Middle frontal gyrus (tissue), 1 donor: ENCODE data around the gene ABCB9.
A peak's percentile ranks its signal among the peaks of the same experiment; 100 is the strongest.

Experiments
- DNase-seq: peaks from one replicate; pipeline ENCODE4 v3.0.0-alpha.2; 2015; ENCODE audit warnings: low spot score; ENCODE audit errors: extremely low spot score

ABCB9 gene

DNA sequence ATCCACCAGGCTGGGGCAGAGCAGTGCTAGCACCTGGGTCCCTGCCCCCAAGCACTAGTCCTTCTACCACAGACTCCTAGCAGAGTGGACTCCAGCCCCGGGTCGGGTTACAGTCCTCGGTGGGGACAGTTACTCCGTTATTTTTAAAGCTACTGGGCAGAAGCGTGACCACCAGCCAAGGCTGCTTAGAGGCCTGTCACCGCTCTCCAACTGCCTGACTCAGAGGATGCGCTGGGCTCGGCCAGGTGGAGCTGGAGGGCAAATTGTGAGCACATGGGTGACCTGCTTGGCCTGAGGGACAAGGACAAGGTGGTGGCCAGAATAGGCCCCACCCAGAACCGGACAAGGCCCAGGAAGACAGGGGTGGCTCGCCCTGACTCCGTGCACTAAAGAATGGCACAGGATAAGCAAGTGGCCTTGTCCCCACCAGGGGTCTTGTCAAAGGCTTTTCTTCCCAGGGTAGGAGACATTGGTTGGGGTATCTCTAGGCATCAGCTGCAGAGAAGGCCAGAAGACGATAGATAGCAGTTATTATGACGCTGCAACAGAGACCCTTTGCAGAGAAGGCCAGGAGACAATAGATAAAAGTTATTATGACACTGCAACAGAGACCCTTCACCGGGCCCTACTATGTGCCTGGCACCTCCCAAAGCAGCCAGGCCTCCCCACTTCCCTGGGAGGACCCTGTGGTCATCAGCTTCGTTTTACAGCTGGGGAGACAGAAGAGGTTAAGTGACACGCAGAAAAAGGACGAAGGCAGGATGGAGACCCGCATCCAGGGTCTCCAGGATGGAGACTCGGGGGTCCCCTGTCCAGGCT is 1.6 kb downstream of the ABCB9 start:
- no peak for DNase-seq

DNA sequence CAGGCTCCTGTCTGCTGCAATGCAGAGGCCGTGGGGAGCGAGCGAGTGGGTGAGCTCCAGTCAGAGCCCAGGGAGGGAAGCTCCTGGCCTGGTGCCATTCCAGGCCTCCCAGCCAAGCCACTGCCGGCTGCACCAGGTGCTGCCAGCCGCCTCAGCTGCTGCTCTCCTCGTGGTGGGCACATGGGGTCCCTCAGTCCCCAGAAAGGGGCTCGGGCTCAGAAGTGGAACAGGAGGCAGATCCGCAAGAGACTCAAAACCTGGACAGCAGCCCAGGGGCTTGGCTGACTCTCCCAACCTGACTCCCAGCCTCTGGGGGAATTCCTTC is 2.4 kb downstream of the ABCB9 start:
- DNase-seq, result no peak

- DNase-seq, result no peak
These were observed 4.5 kb downstream of the ABCB9 start for GRCh38 chr12:122961531-122962329.

- DNase-seq, result no peak
These were observed 6.1 kb downstream of the ABCB9 start for GRCh38 chr12:122960193-122960569.

DNA sequence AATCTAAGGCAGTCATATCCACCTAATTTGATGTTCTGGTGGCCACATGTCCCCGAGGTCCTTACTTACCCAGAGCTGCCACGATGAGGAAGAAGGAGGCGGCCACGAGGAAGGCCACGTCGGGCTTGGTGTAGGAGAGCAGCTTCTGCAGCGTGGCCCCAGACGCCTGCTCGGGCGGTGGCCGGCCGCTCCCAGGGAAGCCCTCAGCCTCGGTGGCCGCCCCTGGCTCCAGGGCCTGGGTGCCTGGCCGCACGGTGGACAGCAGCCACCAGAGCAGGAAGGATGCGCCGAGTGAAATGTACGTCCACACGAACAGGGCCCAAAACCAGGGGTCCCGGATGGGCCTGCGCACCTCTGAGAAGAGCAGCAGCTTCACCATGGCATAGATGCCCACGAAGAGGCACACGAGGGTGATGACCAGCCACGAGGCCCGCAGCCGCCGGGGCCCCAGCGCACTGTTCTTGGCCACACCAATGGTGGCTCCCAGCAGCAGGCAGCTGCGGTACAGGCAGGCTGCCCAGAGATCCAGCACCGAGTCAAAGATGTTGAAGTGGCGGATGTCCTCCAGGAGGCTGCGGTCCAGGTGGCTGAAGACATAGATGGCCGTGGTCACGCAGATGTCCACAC is 6.6 kb downstream of the ABCB9 start:
- DNase-seq, result no peak

- no peak for DNase-seq
These were observed 7.9 kb downstream of the ABCB9 start for GRCh38 chr12:122958198-122958888.

DNA sequence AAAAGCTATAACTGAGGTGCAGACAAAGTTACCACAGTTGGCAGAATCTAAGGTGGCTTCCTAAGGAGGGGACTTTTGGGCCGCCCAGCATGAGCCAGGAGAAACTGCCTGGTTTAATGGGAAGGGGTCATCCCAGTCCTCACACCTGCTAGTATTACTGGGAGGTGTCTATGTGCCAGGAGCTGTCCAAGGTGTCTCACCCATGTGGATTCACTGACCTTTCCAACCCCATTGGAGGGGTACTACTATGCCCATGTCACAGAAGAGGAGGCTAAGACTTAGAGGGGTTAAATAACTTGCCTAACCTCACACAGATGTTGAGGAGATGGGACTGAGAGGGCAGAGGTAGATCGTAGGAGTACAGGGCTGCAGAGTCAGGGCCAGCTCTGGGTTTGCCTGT is 10.2 kb downstream of the ABCB9 start:
- no peak for DNase-seq

- DNase-seq, result no peak
These were observed 11.1 kb downstream of the ABCB9 start for GRCh38 chr12:122955156-122955555.

DNA sequence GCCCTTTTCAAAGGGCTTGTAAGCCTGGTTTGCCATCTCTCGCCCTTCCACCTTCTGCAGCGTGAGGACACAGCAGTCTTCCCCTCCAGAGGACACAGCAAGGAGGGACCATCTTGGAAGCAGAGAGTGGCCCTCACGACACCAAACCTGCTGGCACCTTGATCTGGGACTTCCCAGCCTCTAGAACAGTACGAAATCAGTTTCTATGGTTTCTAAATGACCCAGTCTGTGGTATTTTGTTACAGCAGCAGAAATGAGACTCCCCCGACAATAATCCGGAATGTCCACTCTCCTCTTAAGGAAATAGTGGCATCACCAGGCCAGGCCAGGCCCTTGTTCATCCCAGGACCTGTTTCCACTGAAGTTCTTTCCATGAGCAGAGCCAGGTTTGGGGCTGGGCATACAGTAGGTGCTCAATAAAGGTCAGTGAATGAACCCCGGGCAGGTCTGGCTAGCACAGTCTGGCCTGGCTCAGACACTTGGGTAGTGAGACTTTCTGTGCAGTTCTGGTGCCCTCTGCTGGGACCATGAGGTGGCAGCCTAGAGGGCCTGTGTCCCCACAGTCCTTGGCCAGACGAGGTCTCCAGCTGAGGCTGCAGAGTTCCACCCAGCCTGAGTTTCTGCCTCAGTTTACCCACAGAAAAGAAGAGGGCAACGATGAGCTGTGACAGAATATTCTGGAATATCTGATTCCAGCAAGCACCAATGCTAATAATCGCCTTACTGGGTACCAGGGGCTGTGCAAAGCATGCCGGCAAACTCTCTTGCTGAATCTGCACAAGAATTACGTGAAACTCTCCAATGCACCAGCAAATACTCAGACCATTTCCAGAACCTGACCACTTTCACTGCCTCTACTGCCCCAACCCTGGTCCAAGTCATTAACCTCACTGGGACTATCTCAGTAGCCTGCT is 14.0 kb downstream of the ABCB9 start:
- DNase-seq, result no peak

- no peak for DNase-seq
These were observed 14.9 kb downstream of the ABCB9 start for GRCh38 chr12:122951406-122951805.

DNA sequence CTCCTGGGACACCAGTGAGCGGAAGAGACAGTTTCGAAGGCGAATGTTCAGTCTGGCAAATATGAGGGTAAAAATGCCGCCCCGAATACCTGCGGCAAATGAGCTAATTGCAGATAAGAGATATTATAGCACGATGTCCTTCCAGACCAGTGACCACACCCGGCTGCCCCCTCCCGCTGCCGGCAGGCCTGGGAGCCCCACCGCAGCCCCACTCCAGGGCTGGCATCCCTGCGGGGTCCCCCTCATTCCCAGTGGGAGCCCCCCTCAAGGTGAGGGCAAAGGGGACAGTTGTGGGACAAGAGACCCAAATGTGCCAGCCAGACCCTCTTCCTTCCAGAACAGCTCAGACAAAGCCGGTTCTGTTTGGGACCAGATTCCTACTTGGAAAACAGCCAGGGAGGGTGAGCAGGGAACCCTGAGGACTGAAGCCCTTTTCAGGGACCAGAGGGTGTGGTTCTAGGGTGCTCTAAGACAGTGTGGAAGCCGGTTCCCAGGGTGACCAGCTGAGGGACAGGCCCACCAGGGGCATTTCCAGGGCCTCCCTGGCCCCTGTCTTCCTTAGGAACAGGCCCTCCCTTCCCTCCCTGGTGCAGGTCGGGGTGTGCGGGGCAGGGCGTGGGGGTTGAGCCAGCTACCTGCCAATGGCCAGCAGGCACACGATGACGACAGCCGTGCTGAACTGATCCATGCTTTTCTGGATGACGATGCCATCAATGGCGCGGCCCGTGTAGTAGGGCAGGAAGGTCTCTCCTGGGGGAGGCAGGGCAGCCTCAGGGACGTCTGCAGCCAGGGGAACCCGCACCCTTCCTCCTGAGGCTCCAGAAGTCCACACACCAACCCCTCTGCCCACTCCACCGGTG is 16.2 kb downstream of the ABCB9 start:
- no peak for DNase-seq

DNA sequence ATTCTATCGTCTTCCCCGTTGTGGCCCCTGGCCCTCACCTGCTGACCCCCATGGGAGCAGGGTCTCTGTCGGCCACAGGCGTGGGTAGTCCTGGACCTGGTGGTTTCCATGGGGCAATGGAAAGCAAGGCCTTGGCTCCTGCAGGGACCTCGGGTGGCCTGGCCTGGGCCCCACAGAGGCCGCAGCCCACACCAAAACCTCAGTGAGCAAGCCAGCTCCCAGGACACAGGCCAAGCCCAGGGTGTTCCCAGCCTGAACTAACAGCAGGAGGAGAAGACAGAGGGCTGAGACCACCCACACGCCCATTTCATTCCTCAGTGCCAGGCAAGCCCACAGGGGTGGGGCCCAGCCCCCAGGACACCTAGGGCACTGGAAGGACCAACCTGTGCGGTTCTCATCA is 16.9 kb downstream of the ABCB9 start:
- DNase-seq, result no peak

GRCh38 chr12:122948605-122949004 is 17.7 kb downstream of the ABCB9 start:
- no peak for DNase-seq

- DNase-seq, result no peak
These were observed 18.9 kb downstream of the ABCB9 start for GRCh38 chr12:122947352-122947792.

- DNase-seq, result no peak
These were observed 19.4 kb downstream of the ABCB9 start for GRCh38 chr12:122946690-122947341.

GRCh38 chr12:122944605-122945592 is 21.4 kb downstream of the ABCB9 start:
- peak; percentile 61 for DNase-seq

DNA sequence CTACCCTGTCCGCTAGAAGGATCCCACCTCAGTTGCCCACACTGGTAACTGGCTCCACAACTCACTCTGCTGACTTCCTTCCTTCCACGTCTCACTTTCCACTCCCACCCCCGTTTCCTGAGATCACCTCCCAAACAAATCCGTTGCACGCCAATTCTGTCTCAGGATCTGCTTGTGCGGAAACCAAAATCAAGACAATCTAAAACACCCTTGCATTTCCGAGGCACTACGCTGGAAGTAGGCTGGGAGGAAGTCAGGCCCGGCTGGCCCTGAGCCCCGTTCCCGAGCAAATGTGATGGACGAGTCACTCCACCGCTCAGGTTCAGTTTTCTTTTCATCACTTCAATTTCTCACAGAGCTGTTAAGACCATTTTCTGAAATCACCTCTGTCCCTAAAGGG is 23.1 kb downstream of the ABCB9 start:
- DNase-seq, result no peak

DNA sequence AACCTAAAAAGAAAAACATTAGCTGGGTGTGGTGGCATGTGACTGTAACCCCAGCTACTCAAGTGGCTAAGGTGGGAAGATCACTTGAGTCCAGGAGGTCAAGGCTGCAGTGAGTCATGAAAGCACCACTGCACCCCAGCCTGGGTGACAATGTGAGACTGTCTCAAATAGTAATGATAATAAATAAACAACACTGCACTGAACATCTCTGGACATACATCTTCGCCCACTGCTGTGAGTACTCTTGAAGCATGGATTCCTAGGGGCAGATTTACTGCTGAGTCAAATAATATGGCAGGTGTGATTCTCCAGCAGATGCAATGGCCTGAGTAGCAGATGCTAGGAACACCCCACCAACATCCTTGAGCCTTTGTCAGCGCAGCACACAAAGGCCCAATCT is 23.6 kb downstream of the ABCB9 start:
- DNase-seq, result no peak
